Neutrophil (primary cell): ENCODE measurements around the gene ASF1A.

ENCODE experiments used
- H3K27ac ChIP-seq: fragments of 200-600 bp; sonication (generic); 2 replicates; pipeline ENCODE4 v1.5.1; 2016; ENCODE audit warnings: mild to moderate bottlenecking, moderate library complexity
- H3K27me3 ChIP-seq: fragments of 200-600 bp; sonication (generic); 2 replicates; pipeline ENCODE4 v1.6.0; 2016; ENCODE audit warnings: mild to moderate bottlenecking
- H3K36me3 ChIP-seq: fragments of 200-600 bp; sonication (generic); 2 replicates; pipeline ENCODE4 v1.5.1; 2017
- H3K4me1 ChIP-seq, 2 experiments: fragments of 200-600 bp in 1 of 2; sonication (generic) in 1 of 2; 1 replicate in 1 of 2; 2 replicates in 1 of 2; pipeline versions ENCODE4 v1.5.1 to v1.6.1; 2013 to 2016; ENCODE audit warnings: low read depth in 1 of 2, low read length in 1 of 2, mild to moderate bottlenecking in 1 of 2, moderate library complexity in 1 of 2; ENCODE audit not compliant: control insufficient read depth in 1 of 2, insufficient read depth in 1 of 2
- H3K4me3 ChIP-seq, 2 experiments: fragments of 200-600 bp in 1 of 2; sonication (generic) in 1 of 2; 1 replicate in 1 of 2; 2 replicates in 1 of 2; pipeline ENCODE4 v1.5.1; 2013 to 2016; ENCODE audit warnings: low read depth in 1 of 2, low read length in 1 of 2, mild to moderate bottlenecking in 1 of 2, moderate library complexity in 1 of 2
- H3K9me3 ChIP-seq: fragments of 200-600 bp; sonication (generic); 2 replicates; pipeline ENCODE4 v1.5.1; 2016
- CTCF ChIP-seq: fragments of 200-600 bp; sonication (generic); IDR thresholded peaks from 2 replicates; pipeline ENCODE4 v1.5.1; 2016; ENCODE audit warnings: antibody characterized with exemption

Gene ASF1A

GRCh38 chr6:118930680-118931079 is 36.7 kb downstream of the ASF1A start:
- Histone ChIP-seq H3K36me3 (peaks cover 47% of the 10 kb centered on the region), H3K9me3 (no peaks in the 10 kb centered on the region), H3K27me3 (no peaks in the 10 kb centered on the region), H3K27ac (no peak overlapping the region), H3K4me1 (peaks cover 11 to 12% of the 10 kb centered on the region in 2 experiments), H3K4me3 (no peak overlapping the region)
- no peak for TF ChIP-seq CTCF

GRCh38 chr6:118931436-118931835 is 37.5 kb downstream of the ASF1A start:
- TF ChIP-seq CTCF, result no peak
- H3K9me3 ChIP-seq, result no peaks in the 10 kb centered on the region
- no peaks in the 10 kb centered on the region for H3K27me3 ChIP-seq
- peaks cover 11 to 14% of the 10 kb centered on the region in 2 experiments for H3K4me1 ChIP-seq
- no peak overlapping the region for H3K27ac ChIP-seq
- no peak overlapping the region for H3K4me3 ChIP-seq
- peaks cover 47% of the 10 kb centered on the region for H3K36me3 ChIP-seq

GRCh38 chr6:118932421-118932820 is 38.5 kb downstream of the ASF1A start:
- TF ChIP-seq CTCF, result no peak
- peaks cover 40% of the 10 kb centered on the region for H3K36me3 ChIP-seq
- H3K4me3 ChIP-seq, result no peak overlapping the region
- H3K4me1 ChIP-seq, result peaks cover 11 to 14% of the 10 kb centered on the region in 2 experiments
- H3K27me3 ChIP-seq, result no peaks in the 10 kb centered on the region
- H3K27ac ChIP-seq, result no peak overlapping the region
- H3K9me3 ChIP-seq, result no peaks in the 10 kb centered on the region

GRCh38 chr6:118933855-118934460 is 40.0 kb downstream of the ASF1A start:
- Histone ChIP-seq H3K4me1 (peaks cover 11 to 14% of the 10 kb centered on the region in 2 experiments), H3K27ac (peak overlapping the region; percentile 88)

GRCh38 chr6:118934461-118935330 is 40.7 kb downstream of the ASF1A start, which contains the start of gene MCM9:
TSS of gene MCM9 (minus strand) at chr6:118935159. CDS start at chr6:118931723, 3,436 bp downstream.
- peaks cover 11 to 14% of the 10 kb centered on the region in 2 experiments for H3K4me1 ChIP-seq
- H3K9me3 ChIP-seq, result no peaks in the 10 kb centered on the region
- H3K4me3 ChIP-seq, result peak within 1 kb of the TSS; percentile 99
- H3K27me3 ChIP-seq, result no peaks in the 10 kb centered on the region
- H3K36me3 ChIP-seq, result peaks cover 22% of the 10 kb centered on the region
- H3K27ac ChIP-seq, result peak within 1 kb of the TSS; percentile 88
- no peak for TF ChIP-seq CTCF

More at GRCh38 chr6:118933855-118934460, 40.0 kb downstream of the ASF1A start:
- Histone ChIP-seq H3K36me3 (peaks cover 25% of the 10 kb centered on the region), H3K4me3 (peak overlapping the region; percentile 99), H3K9me3 (no peaks in the 10 kb centered on the region), H3K27me3 (no peaks in the 10 kb centered on the region)
- TF ChIP-seq CTCF, result no peak
